Putamen (tissue), 1 donor: ENCODE results near the gene MRPL39.
"Not testable (repeated sequence)": the region's sequence is repeated elsewhere in the genome, so short reads cannot be mapped to it uniquely, and the experiment has no call there.

Experiments
- DNase-seq: peaks from one replicate; pipeline ENCODE4 v3.0.0-alpha.2; 2016; ENCODE audit warnings: low spot score

The MRPL39 gene

GRCh38 chr21:25607151-25608043, at the start of gene MRPL39:
TSS of gene MRPL39 (minus strand) at chr21:25607481. CDS start at chr21:25607475, 6 bp downstream.
- peak; percentile 84 for DNase-seq

- DNase-seq = no peak
Observed at GRCh38 chr21:25656412-25656811, 49.1 kb upstream of the MRPL39 start.

GRCh38 chr21:25649146-25649545, 41.9 kb upstream of the MRPL39 start:
- DNase-seq = no peak

DNA sequence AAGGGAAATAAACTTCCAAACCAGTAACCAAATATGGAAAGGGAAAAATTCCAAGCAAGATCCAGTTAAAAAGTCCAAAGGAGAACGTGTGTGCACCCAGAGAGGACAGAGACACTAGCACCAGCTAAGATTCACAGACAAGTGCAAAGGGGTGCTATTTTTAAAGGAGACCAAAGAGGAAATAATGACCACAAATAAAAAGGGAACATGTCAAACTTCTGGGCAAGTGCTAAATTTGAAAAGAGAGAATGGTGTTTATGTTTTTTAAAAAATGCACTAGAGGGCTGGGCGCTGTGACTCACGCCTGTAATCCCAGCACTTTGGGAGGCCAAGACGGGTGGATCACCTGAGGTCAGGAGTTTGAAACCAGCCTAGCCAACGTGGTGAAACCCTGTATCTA, 40.4 kb upstream of the MRPL39 start:
- DNase-seq = no peak

GRCh38 chr21:25646474-25646873, 39.2 kb upstream of the MRPL39 start:
- DNase-seq = no peak

- DNase-seq = peak; percentile 63
Observed at GRCh38 chr21:25643486-25643885, 36.2 kb upstream of the MRPL39 start.

DNA sequence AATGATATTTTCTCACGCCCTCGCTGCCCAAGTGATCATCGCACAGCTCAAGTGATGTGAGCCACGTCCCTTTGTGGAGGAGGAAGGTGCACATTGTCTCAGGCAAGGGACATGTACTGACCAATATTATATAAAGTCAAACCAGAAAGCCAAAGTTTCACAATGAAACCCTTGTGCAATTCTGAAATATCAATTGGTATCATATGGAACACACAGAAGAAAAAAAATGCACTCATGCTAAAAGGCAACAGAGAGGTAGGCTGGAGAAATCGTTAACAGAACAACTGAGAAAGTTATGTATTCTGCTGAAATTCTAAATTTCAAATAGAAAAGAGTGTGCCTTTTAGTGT, 33.6 kb upstream of the MRPL39 start:
- no peak for DNase-seq

GRCh38 chr21:25640202-25640942, 33.1 kb upstream of the MRPL39 start:
- peak; percentile 33 for DNase-seq

DNA sequence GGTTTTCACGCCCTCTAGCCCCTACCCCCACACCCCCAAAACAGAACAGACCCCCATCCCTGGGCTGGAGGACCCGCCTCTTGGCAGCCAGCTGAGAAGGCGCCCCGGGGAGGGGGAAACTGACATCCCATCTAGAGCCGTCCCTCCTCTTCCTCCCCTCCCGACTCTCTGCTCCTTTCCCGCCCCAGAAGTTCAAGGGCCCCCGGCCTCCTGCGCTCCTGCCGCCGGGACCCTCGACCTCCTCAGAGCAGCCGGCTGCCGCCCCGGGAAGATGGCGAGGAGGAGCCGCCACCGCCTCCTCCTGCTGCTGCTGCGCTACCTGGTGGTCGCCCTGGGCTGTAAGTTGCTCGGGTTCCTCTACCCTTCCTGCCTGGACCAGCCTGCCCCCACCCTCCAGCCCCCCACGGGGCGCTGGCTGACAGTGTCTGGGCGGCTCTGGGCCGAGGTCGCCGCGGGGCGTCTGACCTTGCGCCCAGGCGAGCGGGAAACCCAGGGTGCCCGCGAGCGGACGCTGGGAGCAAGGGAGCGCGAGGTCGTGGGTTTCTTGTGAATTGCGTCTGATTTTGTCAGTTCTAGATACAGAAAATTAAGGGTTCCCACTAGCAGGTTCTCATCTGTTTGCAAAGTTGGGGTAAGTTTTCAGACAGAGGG, 32.4 kb upstream of the MRPL39 start:
- DNase-seq = peak; percentile 18

- peak; percentile 33 for DNase-seq
Observed at GRCh38 chr21:25638660-25639550, 31.6 kb upstream of the MRPL39 start, which contains the start of gene JAM2. TSS of gene JAM2 (plus strand) at chr21:25639258. CDS start at chr21:25639822, 564 bp downstream.

DNA sequence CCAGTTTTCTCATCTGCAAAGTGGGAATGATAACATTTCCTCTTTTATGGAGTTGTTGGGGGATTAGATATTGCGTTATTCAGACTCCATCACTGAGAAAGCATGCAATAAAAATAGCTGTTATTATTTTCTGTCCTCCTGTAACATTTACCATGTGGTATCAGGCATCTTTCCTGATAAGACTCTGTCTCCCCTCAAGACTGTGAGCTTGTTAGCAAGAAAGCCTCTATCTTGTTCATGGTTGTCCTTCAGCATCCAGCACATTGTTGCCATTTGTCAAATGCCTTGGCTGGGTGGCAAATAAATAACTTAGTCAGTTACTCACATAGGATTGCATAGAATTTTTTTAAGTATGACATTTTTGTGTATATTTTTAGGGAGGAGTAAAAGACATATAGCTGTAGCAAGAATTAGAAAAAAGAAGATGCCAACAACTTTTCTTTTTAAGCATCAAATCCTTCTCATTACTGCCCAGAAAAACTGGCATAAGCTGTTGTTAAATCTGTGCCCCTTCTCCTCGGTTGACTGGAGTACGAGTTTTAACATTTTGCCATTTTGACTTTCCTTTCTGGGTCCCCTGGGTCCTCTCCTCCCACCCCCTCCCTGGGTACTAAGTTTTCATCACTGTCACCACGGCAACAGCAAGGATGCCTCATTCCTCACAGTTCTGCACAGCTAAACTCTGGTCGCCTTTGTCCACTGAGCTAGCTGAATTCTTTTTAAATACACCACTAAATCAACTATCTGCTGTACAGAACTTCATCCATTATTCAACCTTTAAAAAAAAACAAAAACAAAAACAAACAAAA, 30.8 kb upstream of the MRPL39 start:
- no peak for DNase-seq

DNA sequence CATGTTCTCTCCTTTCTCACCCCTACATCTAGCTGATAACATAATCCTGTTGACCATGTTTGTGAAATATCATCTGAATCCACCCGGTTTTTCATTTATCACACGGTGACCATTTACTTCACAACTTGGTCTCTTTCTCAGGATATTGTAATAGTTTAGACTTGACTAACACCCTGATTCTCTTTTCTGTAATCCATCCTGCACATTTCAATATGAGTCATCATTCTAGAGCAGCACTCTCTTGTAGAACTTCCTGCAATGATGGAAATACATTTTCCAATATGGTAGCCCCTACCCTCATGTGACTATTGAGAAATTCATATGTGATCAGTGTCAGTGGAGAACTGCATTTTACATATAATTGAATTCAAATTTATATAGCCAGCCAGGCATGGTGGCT, 29.4 kb upstream of the MRPL39 start:
- no peak for DNase-seq

DNA sequence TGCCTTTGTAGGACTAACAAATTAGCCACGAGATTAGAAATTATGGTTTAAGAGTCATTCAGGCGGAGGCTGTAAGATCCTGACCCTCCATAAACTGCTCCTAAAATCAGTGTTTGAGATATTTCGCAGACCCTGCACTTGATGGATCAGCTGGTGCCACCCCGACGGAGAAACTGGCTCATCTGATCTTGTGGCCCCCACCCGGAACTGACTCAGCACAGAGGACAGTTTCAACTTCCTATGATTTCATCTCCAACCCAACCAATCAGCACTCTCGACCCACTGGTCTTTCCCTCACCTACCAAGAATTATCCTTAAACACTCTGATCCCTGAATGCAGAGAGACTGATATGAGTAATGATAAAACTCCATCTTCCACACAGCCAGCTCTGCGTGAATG, 28.0 kb upstream of the MRPL39 start:
- no peak for DNase-seq

DNA sequence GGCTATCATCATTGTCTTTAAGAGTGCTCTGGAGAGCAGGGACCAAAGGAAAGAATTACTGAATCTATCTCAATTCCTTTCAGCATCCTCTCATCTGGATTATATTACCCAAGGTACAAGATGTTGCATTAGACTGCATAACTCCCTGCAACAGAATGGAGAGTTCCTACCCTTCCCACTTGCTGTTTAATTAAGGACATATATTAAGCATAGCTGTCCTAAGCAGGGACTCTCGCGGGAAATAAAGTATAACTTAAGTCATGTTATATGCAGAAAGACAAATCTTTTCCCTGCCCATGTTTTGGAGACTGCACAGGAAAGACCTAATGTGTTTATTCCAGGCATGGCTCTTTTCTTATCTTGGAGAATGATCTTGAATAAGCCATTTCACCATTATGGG, 25.0 kb upstream of the MRPL39 start:
- no peak for DNase-seq

- DNase-seq = no peak
Observed at GRCh38 chr21:25626757-25627156, 19.5 kb upstream of the MRPL39 start.

DNA sequence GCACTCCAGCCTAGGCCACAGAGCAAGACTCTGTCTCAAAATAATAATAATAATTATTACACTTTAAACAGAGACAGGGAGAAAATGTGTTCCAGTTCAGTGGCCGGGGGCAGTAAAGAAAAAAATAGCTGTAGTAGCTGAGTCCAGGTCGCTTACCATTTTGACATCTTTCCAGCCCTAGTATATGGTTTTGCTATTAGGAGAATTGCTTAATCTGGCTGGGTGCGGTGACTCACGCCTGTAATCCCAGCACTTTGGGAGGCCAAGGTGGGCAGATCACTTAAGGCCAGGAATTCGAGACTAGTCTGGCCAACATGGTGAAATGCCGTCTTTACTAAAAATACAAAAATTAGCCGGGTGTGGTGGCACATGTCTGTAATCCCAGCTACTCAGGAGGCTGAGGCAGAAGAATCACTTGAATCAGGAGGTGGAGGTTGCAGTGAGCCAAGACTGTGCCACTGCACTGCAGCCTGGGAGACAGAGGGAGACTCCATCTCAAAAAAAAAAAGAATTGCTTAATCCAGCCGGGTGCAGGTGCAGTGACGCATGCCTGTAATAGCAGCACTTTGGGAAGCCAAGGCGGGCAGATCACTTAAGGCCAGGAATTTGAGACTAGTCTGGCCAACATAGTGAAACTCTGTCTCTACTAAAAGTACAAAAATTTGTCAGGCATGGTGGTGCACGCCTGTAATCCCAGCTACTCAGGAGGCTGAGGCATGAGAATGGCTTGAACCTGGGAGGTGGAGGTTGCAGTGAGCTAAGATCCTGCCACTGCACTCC, 18.7 kb upstream of the MRPL39 start:
- DNase-seq = not testable (repeated sequence)

GRCh38 chr21:25625036-25625435, 17.8 kb upstream of the MRPL39 start:
- no peak for DNase-seq

DNA sequence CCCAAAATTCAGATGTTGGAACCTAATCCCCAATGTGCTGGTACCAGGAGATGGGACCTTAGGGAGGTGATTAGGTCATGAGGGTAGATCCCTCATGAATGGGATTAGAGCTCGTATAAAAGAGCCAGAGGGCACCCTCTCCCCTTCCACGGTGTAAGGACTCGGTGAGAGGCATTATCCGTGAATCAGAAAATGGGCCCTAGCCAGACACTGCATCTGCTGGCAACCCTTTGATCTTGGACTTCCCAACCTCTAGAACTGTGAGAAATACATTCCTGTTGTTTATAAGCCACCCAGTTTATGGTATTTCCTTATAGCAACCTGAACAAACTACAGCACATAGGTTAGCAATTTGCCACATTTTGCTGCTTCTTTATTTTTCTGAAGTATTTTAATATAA, 17.2 kb upstream of the MRPL39 start:
- DNase-seq = no peak

DNA sequence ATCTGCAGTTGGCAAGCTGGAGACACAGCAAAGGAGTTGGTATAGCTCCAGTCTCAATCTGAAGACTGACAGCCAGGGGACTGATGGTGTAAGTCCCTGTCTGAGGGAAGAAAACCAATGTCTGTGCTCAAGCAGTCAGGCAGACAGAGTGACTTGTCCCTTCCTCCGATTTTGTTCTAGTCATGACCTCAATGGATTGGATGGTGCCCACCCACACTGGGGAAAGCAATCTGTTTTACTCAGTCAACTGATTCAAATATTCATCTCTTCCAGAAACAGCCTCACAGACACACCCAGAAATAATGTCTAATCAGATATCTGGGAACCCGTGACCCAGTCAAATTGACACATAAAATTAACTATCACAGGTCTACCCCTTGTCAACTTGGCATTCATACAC, 11.9 kb upstream of the MRPL39 start:
- DNase-seq = no peak

- DNase-seq = no peak
Observed at GRCh38 chr21:25615880-25616279, 8.6 kb upstream of the MRPL39 start.
